GM23338 (cell line): ENCODE data around the gene JDP2. TPM values are rescaled to one million over a fixed set of nuclear protein-coding genes. Genes with fewer than 3 reads are reported as not detected.

Experiments
- ATAC-seq: fragments of 200-7000 bp; cut with Tn5 transposase; 3 replicates; pipeline ENCODE4 v1.9.1; 2020
- DNase-seq: peaks from one replicate; pipeline ENCODE4 v3.0.0-alpha.2; 2015; ENCODE audit warnings: low spot score
- H2AFZ ChIP-seq: fragments of 200-600 bp; sonication (generic); 2 replicates; pipeline ENCODE4 v1.8.0; 2016; ENCODE audit warnings: antibody characterized with exemption, mild to moderate bottlenecking, moderate library complexity
- H3F3A ChIP-seq: fragments of 200-600 bp; sonication (generic); replicated peaks from 2 replicates; pipeline ENCODE4 v1.8.0; 2017; ENCODE audit warnings: antibody characterized with exemption, mixed run types, low read depth
- H3K27ac ChIP-seq: fragments of 200-600 bp; sonication (generic); 2 replicates; pipeline ENCODE4 v1.6.1; 2016; ENCODE audit warnings: low read depth
- H3K27me3 ChIP-seq: fragments of 200-600 bp; sonication (generic); 2 replicates; pipeline ENCODE4 v1.8.0; 2016; ENCODE audit warnings: mild to moderate bottlenecking, mixed run types, moderate library complexity; ENCODE audit not compliant: insufficient read depth
- H3K36me3 ChIP-seq: fragments of 200-600 bp; sonication (generic); 2 replicates; pipeline ENCODE4 v1.8.0; 2016; ENCODE audit warnings: mild to moderate bottlenecking; ENCODE audit not compliant: insufficient read depth
- H3K4me1 ChIP-seq: fragments of 200-600 bp; sonication (generic); 2 replicates; pipeline ENCODE4 v1.8.0; 2016; ENCODE audit warnings: mild to moderate bottlenecking, moderate library complexity; ENCODE audit not compliant: insufficient read depth
- H3K4me2 ChIP-seq: fragments of 200-600 bp; sonication (generic); 2 replicates; pipeline ENCODE4 v1.7.1; 2017; ENCODE audit warnings: mixed run types
- H3K4me3 ChIP-seq: fragments of 200-600 bp; sonication (generic); 2 replicates; pipeline ENCODE4 v1.6.1; 2016; ENCODE audit warnings: mixed run types
- H3K79me2 ChIP-seq: fragments of 200-600 bp; sonication (generic); replicated peaks from 2 replicates; pipeline ENCODE4 v1.8.0; 2017; ENCODE audit warnings: mild to moderate bottlenecking; ENCODE audit not compliant: insufficient read depth
- H3K9me2 ChIP-seq: fragments of 200-600 bp; sonication (generic); 2 replicates; pipeline ENCODE4 v1.8.0; 2017; ENCODE audit not compliant: insufficient read depth
- H4K20me1 ChIP-seq: fragments of 200-600 bp; sonication (generic); replicated peaks from 2 replicates; pipeline ENCODE4 v1.8.0; 2017; ENCODE audit warnings: mild to moderate bottlenecking; ENCODE audit not compliant: insufficient read depth
- H3K27ac Mint-ChIP-seq: 2 replicates; pipeline ENCODE4 v1.8.0; 2020; ENCODE audit warnings: inconsistent platforms, mild to moderate bottlenecking, moderate library complexity, mixed read lengths
- H3K27me3 Mint-ChIP-seq: 3 replicates; pipeline ENCODE4 v1.8.0; 2022; ENCODE audit warnings: low read depth, mild to moderate bottlenecking, moderate library complexity, mixed read lengths, inconsistent platforms; ENCODE audit not compliant: insufficient read depth, poor library complexity
- H3K36me3 Mint-ChIP-seq: 3 replicates; pipeline ENCODE4 v1.8.0; 2021; ENCODE audit warnings: low read depth, mild to moderate bottlenecking, inconsistent platforms, moderate library complexity, mixed read lengths
- H3K4me1 Mint-ChIP-seq: 3 replicates; pipeline ENCODE4 v1.8.0; 2020; ENCODE audit warnings: mild to moderate bottlenecking, inconsistent platforms, mixed read lengths
- H3K4me3 Mint-ChIP-seq: 3 replicates; pipeline ENCODE4 v1.8.0; 2021; ENCODE audit warnings: moderate library complexity, mild to moderate bottlenecking, inconsistent platforms, mixed read lengths
- H3K9me3 Mint-ChIP-seq: 3 replicates; pipeline ENCODE4 v1.8.0; 2020; ENCODE audit warnings: moderate library complexity, mild to moderate bottlenecking, inconsistent platforms, mixed read lengths
- CTCF ChIP-seq, 2 experiments: fragments of 200-600 bp in 1 of 2; sonication (generic) in 1 of 2; conservative IDR thresholded peaks; 2 replicates each; pipeline versions ENCODE4 v1.5.1 to v1.6.1; 2016 to 2017; ENCODE audit warnings: antibody characterized with exemption in 2 of 2, low read depth in 2 of 2, mild to moderate bottlenecking in 2 of 2, moderate library complexity in 1 of 2
- EZH2 ChIP-seq: fragments of 200-600 bp; sonication (generic); IDR thresholded peaks from one replicate; pipeline ENCODE4 v1.8.0; 2017; ENCODE audit warnings: antibody characterized with exemption, mild to moderate bottlenecking, low read depth; ENCODE audit not compliant: unreplicated experiment
- EZH2phosphoT487 ChIP-seq: fragments of 200-600 bp; sonication (generic); IDR thresholded peaks from one replicate; pipeline ENCODE4 v1.8.1; 2018; ENCODE audit warnings: antibody characterized with exemption; ENCODE audit not compliant: unreplicated experiment
- JUNB ChIP-seq: IDR thresholded peaks from one replicate; pipeline ENCODE4 v1.6.1; 2016; ENCODE audit warnings: antibody characterized with exemption; ENCODE audit not compliant: unreplicated experiment
- NANOG ChIP-seq: IDR thresholded peaks from 2 replicates; pipeline ENCODE4 v1.6.1; 2016; ENCODE audit warnings: antibody characterized with exemption, borderline replicate concordance
- POLR2AphosphoS5 ChIP-seq: IDR thresholded peaks from 2 replicates; pipeline ENCODE4 v1.6.1; 2016; ENCODE audit warnings: antibody characterized with exemption, low read depth
- STAT1 ChIP-seq: IDR thresholded peaks from one replicate; pipeline ENCODE4 v1.6.1; 2016; ENCODE audit warnings: antibody characterized with exemption; ENCODE audit not compliant: unreplicated experiment
- ZNF462 ChIP-seq: fragments of 250-450 bp; sonication (Bioruptor Pico); IDR thresholded peaks from 2 replicates; pipeline ENCODE4 v1.5.0; 2020; ENCODE audit warnings: mild to moderate bottlenecking, moderate library complexity
- polyA plus RNA-seq: library from polyadenylated mRNA; unstranded; fragments of >200 nt; fragmentation: Nextera tagmentation; extraction: Ambion mirVana; gene quantifications from 2 replicates; pipeline ENCODE4 v1.2.1, GENCODE V29; 2016
- total RNA-seq: library from RNA; depleted of rRNA; stranded (reverse); fragments of >200 nt; shearing (Covaris generic); gene quantifications from 2 replicates; pipeline ENCODE4 v1.2.3, GENCODE V29; 2014
- TF ChIP-seq, protein P1 (sequence below): IDR thresholded peaks from one replicate; pipeline ENCODE4 v1.6.1; 2018; ENCODE audit warnings: antibody characterized with exemption; ENCODE audit not compliant: unreplicated experiment

JDP2 gene
- total and polyA plus RNA-seq, 2 experiments from 2014 or later, result 12.5 to 38.9 TPM

DNA sequence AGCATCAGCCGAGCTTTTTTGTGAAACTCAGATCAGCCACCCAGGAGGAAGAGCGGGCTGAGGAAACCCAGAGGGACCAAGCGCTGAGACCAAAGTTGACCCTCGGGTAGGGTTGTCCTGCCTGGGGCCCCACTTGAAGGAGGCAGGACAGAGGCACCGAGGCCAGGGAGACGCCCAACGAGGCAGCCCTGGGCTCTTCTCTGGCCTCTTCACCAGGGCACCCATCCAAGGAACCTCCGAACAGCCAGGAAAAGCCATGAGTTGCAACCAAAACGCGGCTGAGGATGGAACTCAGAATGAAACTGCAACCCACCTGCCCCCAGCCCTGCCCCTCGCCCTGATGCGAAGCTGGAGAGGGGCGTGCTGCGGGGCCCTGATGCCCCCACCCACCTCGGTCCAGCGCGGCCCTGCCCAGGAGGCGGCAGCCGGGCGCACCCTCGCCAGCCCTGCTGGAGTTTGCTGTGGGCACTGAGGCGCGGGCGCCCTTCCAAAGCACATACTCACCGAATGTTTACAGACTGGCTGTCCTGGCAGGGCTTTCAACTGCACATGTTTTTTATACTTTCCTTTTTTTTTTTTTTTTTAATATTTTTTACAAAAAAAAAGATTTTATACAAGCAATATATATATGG, 41.9 kb downstream of the JDP2 start (continued):
- TF ChIP-seq CTCF (conservative IDR thresholded peaks at IDR 0.05; ENCODE audit: low read depth in 2 of 2) (no peak), EZH2phosphoT487 (no peak), JUNB (no peak), STAT1 (no peak), EZH2 (no peak)
- TF ChIP-seq, protein P1, sequence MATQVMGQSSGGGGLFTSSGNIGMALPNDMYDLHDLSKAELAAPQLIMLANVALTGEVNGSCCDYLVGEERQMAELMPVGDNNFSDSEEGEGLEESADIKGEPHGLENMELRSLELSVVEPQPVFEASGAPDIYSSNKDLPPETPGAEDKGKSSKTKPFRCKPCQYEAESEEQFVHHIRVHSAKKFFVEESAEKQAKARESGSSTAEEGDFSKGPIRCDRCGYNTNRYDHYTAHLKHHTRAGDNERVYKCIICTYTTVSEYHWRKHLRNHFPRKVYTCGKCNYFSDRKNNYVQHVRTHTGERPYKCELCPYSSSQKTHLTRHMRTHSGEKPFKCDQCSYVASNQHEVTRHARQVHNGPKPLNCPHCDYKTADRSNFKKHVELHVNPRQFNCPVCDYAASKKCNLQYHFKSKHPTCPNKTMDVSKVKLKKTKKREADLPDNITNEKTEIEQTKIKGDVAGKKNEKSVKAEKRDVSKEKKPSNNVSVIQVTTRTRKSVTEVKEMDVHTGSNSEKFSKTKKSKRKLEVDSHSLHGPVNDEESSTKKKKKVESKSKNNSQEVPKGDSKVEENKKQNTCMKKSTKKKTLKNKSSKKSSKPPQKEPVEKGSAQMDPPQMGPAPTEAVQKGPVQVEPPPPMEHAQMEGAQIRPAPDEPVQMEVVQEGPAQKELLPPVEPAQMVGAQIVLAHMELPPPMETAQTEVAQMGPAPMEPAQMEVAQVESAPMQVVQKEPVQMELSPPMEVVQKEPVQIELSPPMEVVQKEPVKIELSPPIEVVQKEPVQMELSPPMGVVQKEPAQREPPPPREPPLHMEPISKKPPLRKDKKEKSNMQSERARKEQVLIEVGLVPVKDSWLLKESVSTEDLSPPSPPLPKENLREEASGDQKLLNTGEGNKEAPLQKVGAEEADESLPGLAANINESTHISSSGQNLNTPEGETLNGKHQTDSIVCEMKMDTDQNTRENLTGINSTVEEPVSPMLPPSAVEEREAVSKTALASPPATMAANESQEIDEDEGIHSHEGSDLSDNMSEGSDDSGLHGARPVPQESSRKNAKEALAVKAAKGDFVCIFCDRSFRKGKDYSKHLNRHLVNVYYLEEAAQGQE, result no peak

GRCh38 chr14:75470238-75470797, 42.5 kb downstream of the JDP2 start:
- Histone ChIP-seq H3K9me2 (no peaks in the 10 kb centered on the region), H3K27ac (no peak overlapping the region), H3F3A (no peaks in the 10 kb centered on the region), H2AFZ (no peak overlapping the region), H3K79me2 (no peaks in the 10 kb centered on the region), H3K4me3 (no peak overlapping the region), H3K36me3 (no peaks in the 10 kb centered on the region), H4K20me1 (peaks cover 3% of the 10 kb centered on the region; the same call in 1 of the 2 replicates), H3K4me2 (no peak overlapping the region), H3K4me1 (no peaks in the 10 kb centered on the region), H3K27me3 (no peaks in the 10 kb centered on the region)
- no peak overlapping the region for H3K4me3 Mint-ChIP-seq
- H3K9me3 Mint-ChIP-seq, result no peaks in the 10 kb centered on the region
- H3K4me1 Mint-ChIP-seq, result peaks cover 6% of the 10 kb centered on the region; the same call in 2 of the 3 replicates
- no peak for DNase-seq
- H3K27ac Mint-ChIP-seq, result no peak overlapping the region
- H3K27me3 Mint-ChIP-seq, result peaks cover 2% of the 10 kb centered on the region
- peaks cover 44% of the 10 kb centered on the region for H3K36me3 Mint-ChIP-seq
- no peak for ATAC-seq
- TF ChIP-seq NANOG (no peak), ZNF462 (no peak), POLR2AphosphoS5 (no peak)
- TF ChIP-seq, protein P1, result no peak
